Measurements from ENCODE around the gene AGRN. TPM values are rescaled to one million over a fixed set of nuclear protein-coding genes. Genes with fewer than 3 reads are reported as not detected.

The AGRN gene
- total RNA-seq, 1 experiment from 2014 or later = 446 TPM

- peaks cover 25% of the 10 kb centered on the region for H3K36me3 Mint-ChIP-seq (ENCODE audit: insufficient read depth, unreplicated experiment)
- peaks cover 4% of the 10 kb centered on the region for H3K27me3 Mint-ChIP-seq (ENCODE audit: unreplicated experiment)
- no peak overlapping the region for H3K27ac Mint-ChIP-seq (ENCODE audit: unreplicated experiment)
- no peak for DNase-seq
- H3K4me1 Mint-ChIP-seq (ENCODE audit: low read depth, unreplicated experiment) = peaks cover 12% of the 10 kb centered on the region
- BruUV-seq (replicated peaks) = no TSS peak
- intact Hi-C loops (cut with micrococcal nuclease; ENCODE audit: unreplicated experiment) = no loop called here
- H3K9me3 Mint-ChIP-seq (ENCODE audit: low read depth, unreplicated experiment) = no peaks in the 10 kb centered on the region
- CTCF ChIA-PET = no interaction called here
- no peak for TF ChIP-seq CTCF (IDR thresholded peaks at IDR 0.05; ENCODE audit: unreplicated experiment)
- no peak overlapping the region for H3K4me3 Mint-ChIP-seq (ENCODE audit: low read depth, unreplicated experiment)
Measured at GRCh38 chr1:972726-973458, 47.0 kb upstream of the AGRN start.

DNA sequence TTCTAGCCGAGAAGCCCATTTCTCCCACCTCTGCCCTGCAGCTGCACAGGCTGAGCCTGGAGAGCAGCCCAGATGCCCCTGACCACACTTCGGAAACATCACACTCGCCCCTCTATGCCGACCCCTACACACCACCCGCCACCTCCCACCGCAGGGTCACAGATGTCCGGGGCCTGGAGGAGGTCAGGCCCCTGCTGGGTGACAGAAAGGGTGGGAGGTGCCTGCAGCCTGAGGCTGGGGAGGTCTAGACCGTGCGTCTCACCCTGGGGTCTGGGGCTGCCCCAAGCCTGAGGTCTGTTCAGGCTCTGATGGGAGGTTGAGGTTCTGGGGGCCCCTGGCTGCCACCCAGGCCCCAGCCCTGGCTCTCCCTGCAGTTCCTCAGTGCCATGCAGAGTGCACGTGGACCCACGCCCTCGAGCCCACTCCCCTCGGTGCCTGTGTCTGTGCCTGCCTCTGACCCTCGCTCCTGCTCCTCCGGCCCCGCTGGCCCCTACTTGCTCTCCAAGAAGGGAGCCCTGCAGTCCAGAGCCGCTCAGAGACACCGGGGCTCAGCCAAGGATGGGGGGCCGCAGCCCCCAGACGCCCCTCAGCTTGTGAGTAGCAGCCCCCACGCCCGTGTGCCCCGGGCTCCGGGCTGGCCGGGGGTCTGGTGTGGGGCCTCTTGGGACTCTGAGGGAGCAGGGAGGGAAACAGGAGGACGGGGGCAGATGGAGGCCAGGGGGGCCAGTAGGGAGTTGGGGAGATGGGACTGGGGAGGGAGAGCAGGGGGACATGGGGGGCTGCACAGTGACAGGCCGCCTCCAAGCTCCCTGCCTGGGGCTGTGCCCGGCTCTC, 46.2 kb upstream of the AGRN start:
- Mint-ChIP-seq H3K4me1 (ENCODE audit: low read depth, unreplicated experiment) (peaks cover 18% of the 10 kb centered on the region), H3K36me3 (ENCODE audit: insufficient read depth, unreplicated experiment) (peaks cover 30% of the 10 kb centered on the region), H3K4me3 (ENCODE audit: low read depth, unreplicated experiment) (no peak overlapping the region), H3K9me3 (ENCODE audit: low read depth, unreplicated experiment) (no peaks in the 10 kb centered on the region), H3K27me3 (ENCODE audit: unreplicated experiment) (peaks cover 11% of the 10 kb centered on the region), H3K27ac (ENCODE audit: unreplicated experiment) (no peak overlapping the region)
- intact Hi-C loops (cut with micrococcal nuclease; ENCODE audit: unreplicated experiment) = no loop called here
- TF ChIP-seq CTCF (IDR thresholded peaks at IDR 0.05; ENCODE audit: unreplicated experiment) = no peak
- no peak for DNase-seq
- BruUV-seq (replicated peaks) = no TSS peak
- CTCF ChIA-PET = no interaction called here

GRCh38 chr1:974293-974640, 45.7 kb upstream of the AGRN start:
- no peak for TF ChIP-seq CTCF (IDR thresholded peaks at IDR 0.05; ENCODE audit: unreplicated experiment)
- intact Hi-C loops (cut with micrococcal nuclease; ENCODE audit: unreplicated experiment) = no loop called here
- no TSS peak for BruUV-seq (replicated peaks)
- H3K27me3 Mint-ChIP-seq (ENCODE audit: unreplicated experiment) = peaks cover 13% of the 10 kb centered on the region
- DNase-seq = no peak
- CTCF ChIA-PET = no interaction called here
- no peak overlapping the region for H3K4me3 Mint-ChIP-seq (ENCODE audit: low read depth, unreplicated experiment)
- no peak overlapping the region for H3K27ac Mint-ChIP-seq (ENCODE audit: unreplicated experiment)
- no peaks in the 10 kb centered on the region for H3K9me3 Mint-ChIP-seq (ENCODE audit: low read depth, unreplicated experiment)
- peaks cover 18% of the 10 kb centered on the region for H3K4me1 Mint-ChIP-seq (ENCODE audit: low read depth, unreplicated experiment)
- H3K36me3 Mint-ChIP-seq (ENCODE audit: insufficient read depth, unreplicated experiment) = peaks cover 30% of the 10 kb centered on the region

DNA sequence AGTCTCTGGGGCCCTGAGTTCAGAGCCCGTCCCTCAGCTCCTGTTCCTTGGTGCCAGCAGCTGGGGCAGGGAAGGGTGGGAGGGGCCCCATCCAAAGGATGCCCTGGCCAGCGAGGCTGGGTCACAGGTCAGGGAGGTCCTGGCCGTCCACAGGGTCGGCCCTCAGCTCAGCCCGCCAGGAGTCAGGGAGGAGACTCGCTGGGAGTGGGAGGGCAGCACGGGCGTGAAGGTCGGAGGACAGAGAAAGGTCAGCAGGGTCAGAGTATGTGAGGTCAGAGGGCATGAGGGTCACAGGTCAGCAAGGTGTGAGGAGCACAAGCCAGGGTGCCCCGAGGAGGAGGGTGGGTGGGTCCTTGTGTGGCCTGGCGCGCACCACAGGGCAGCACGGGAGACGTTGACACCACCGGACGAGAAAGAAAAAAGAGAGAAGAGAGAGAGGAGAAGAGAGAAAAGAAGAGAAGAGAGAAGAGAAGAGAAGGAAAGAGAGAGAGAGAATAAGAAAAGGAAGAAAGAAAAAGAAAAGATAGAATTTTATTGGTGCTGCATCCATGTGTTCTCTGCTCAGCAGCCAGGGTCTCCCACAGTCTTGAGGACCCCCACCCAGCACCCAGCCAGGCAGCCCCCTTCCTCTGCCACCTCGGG, 45.1 kb upstream of the AGRN start:
- DNase-seq = no peak
- intact Hi-C loops (cut with micrococcal nuclease; ENCODE audit: unreplicated experiment) = no loop called here
- peaks cover 13% of the 10 kb centered on the region for H3K27me3 Mint-ChIP-seq (ENCODE audit: unreplicated experiment)
- TF ChIP-seq CTCF (IDR thresholded peaks at IDR 0.05; ENCODE audit: unreplicated experiment) = no peak
- no TSS peak for BruUV-seq (replicated peaks)
- CTCF ChIA-PET = interaction anchor here (1.4 kb wide), 1 partner anchor 37 kb away, joined by 3 read pairs; no protein-coding TSS in a partner anchor
- H3K9me3 Mint-ChIP-seq (ENCODE audit: low read depth, unreplicated experiment) = no peaks in the 10 kb centered on the region
- H3K4me1 Mint-ChIP-seq (ENCODE audit: low read depth, unreplicated experiment) = peaks cover 18% of the 10 kb centered on the region
- H3K27ac Mint-ChIP-seq (ENCODE audit: unreplicated experiment) = no peak overlapping the region
- H3K4me3 Mint-ChIP-seq (ENCODE audit: low read depth, unreplicated experiment) = no peak overlapping the region
- H3K36me3 Mint-ChIP-seq (ENCODE audit: insufficient read depth, unreplicated experiment) = peaks cover 30% of the 10 kb centered on the region
